Fibroblast of villous mesenchyme (primary cell): ENCODE results near the gene MTCH1. TPM values are rescaled to one million over a fixed set of nuclear protein-coding genes. Genes with fewer than 3 reads are reported as not detected.
"Not testable (repeated sequence)": the region's sequence is repeated elsewhere in the genome, so short reads cannot be mapped to it uniquely, and the experiment has no call there.

Experiments
- DNase-seq: peaks from one replicate; pipeline ENCODE4 v3.0.0-alpha.2; 2010; ENCODE audit warnings: low read depth
- H3K4me3 ChIP-seq: 2 replicates; pipeline ENCODE4 v1.5.1; 2011; ENCODE audit warnings: low read depth, mild to moderate bottlenecking, low read length
- total RNA-seq: library from RNA; depleted of rRNA; stranded (reverse); fragments of >200 nt; gene quantifications from 2 replicates; pipeline ENCODE4 v1.2.3, GENCODE V29; 2012
- TF ChIP-seq, protein P1 (sequence below): IDR thresholded peaks from 2 replicates; pipeline ENCODE4 v1.5.1; 2012; ENCODE audit warnings: low read depth, mild to moderate bottlenecking, low read length; ENCODE audit not compliant: insufficient read depth

The MTCH1 gene
- total RNA-seq, 1 donor: 228 TPM

- no peak overlapping the region for H3K4me3 ChIP-seq
- TF ChIP-seq, protein P1, sequence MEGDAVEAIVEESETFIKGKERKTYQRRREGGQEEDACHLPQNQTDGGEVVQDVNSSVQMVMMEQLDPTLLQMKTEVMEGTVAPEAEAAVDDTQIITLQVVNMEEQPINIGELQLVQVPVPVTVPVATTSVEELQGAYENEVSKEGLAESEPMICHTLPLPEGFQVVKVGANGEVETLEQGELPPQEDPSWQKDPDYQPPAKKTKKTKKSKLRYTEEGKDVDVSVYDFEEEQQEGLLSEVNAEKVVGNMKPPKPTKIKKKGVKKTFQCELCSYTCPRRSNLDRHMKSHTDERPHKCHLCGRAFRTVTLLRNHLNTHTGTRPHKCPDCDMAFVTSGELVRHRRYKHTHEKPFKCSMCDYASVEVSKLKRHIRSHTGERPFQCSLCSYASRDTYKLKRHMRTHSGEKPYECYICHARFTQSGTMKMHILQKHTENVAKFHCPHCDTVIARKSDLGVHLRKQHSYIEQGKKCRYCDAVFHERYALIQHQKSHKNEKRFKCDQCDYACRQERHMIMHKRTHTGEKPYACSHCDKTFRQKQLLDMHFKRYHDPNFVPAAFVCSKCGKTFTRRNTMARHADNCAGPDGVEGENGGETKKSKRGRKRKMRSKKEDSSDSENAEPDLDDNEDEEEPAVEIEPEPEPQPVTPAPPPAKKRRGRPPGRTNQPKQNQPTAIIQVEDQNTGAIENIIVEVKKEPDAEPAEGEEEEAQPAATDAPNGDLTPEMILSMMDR: no peak
- no peak for DNase-seq
Observed at GRCh38 chr6:36949636-36950035, 36.4 kb downstream of the MTCH1 start.

- not testable (repeated sequence) for H3K4me3 ChIP-seq, DNase-seq
Observed at GRCh38 chr6:36949076-36949475, 36.9 kb downstream of the MTCH1 start.

DNA sequence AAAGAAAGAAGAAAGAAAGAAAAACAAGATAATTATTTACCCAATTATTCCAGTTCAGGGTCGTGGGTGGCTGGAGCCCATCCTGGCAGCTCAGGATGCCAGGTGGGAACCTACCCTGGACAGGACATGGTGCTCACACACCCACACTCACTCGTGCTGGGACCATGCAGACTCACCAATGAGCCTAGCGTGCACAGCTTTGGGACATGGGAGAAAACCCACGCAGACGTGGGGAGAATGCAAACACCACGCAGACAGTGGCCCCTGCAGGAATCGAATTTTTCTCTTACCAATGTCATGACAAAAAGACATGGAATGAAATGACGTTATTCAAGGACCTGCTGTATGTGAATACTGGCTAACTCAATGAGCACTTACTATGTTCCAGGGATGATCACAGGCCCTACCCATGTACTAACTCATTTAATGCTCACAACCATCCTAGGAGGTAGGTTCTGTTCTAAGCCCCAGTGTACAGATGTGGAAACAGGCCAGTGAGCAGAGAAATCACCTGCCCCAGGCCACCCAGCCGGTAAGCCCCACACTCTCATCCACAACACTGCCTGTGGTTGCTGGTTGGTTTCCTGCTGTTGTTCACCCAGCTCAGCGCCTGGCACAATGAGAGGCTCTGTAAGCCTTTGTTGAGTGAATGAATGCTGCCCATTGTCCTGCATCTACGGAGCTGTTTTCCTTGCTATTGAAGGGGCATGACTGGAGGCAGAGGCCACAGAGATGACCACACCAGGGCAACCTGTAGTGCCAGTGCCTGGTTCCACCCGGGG, 38.2 kb downstream of the MTCH1 start:
- no peak for DNase-seq
- TF ChIP-seq, protein P1: no peak
- H3K4me3 ChIP-seq: no peak overlapping the region

DNA sequence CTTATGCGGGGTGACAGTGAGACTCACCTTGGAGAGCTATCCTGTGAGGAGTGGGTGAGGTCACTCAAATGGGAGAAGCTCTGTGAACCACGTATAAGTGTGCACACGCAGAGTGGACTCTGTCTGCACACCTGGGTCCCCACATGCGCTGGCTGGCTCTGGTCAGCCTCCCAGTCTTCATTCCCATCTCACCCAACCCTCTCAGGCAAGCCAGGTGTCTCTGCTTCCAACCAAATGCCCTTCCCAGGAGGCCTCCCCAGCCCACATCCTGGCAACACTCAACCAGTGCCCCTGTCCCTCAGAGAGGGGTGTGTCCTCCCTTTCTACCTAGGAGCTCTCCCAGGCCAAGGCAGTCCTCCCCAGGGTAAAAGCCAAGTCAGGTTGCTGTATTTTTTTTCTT, 39.5 kb downstream of the MTCH1 start:
- TF ChIP-seq, protein P1: no peak
- H3K4me3 ChIP-seq: no peak overlapping the region
- no peak for DNase-seq

DNA sequence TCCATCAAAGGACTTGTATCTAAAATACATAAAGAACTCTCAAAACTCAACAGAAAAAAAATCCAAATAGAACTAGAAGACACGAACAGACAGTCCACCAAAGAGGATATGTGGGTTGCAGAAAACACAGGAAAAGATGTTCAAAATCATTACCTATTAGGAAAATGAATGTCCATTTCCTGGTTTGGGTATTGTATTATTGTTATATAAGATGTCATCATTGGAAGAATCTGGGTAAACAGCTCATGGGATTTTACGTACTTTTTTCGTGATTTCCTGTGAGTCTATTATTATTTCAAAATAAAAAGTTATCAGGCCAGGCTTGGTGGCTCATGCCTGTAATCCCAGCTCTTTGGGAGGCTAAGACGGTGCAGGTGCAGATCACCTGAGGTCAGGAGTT, 40.7 kb downstream of the MTCH1 start:
- TF ChIP-seq, protein P1: no peak
- DNase-seq: no peak
- no peak overlapping the region for H3K4me3 ChIP-seq

GRCh38 chr6:36944650-36945049, 41.3 kb downstream of the MTCH1 start:
- TF ChIP-seq, protein P1: no peak
- DNase-seq: no peak
- H3K4me3 ChIP-seq: no peak overlapping the region

DNA sequence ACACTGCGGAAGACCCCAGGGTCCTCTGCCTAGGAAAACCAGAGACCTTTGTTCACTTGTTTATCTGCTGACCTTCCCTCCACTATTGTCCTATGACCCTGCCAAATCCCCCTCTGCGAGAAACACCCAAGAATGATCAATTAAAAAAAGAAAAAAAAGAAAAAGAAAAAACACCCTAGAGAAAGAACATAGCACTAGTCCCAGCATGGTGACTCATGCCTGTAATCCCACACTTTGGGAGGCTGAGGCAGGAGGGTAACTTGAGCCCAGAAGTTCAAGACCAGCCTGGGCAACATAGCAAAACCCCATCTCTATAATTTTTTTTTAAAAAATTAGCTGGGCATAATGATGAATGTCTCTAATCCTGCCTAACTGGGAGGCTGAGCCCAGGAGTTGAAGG, 43.7 kb downstream of the MTCH1 start:
- DNase-seq, H3K4me3 ChIP-seq: not testable (repeated sequence)

DNA sequence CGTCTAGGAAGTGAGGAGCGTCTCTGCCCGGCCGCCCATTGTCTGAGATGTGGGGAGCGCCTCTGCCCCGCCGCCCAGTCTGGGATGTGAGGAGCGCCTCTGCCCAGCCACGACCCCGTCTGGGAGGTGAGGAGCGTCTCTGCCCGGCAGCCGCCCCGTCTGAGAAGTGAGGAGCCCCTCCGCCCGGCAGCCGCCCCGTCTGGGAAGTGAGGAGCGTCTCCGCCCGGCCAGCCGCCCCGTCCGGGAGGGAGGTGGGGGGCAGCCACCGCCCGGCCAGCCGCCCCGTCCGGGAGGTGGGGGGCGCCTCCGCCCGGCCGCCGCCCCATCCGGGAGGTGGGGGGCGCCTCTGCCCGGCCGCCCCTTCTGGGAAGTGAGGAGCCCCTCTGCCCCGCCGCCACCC, 44.4 kb downstream of the MTCH1 start:
- not testable (repeated sequence) for DNase-seq, H3K4me3 ChIP-seq
